ENCODE data around the gene TBC1D12.

DNA sequence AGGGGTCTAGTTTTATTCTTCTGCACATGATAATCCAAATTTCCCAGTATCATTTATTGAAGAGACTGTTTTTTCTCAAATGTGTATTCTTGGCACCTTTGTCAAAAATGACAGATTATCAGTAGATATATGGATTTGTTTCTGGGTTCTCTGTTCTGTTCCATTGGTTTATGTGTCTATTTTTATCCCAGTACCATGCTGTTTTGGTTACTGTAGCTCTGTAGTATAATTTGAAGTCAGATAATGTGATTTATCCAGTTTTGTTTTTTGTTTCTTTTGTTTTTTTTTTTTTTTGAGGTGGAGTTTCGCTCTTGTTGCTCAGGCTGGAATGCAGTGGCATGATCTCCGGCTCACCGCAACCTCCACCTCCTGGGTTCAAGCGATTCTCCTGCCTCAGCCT lies 81.6 kb downstream of the TBC1D12 start:
- TF ChIP-seq, protein P1, sequence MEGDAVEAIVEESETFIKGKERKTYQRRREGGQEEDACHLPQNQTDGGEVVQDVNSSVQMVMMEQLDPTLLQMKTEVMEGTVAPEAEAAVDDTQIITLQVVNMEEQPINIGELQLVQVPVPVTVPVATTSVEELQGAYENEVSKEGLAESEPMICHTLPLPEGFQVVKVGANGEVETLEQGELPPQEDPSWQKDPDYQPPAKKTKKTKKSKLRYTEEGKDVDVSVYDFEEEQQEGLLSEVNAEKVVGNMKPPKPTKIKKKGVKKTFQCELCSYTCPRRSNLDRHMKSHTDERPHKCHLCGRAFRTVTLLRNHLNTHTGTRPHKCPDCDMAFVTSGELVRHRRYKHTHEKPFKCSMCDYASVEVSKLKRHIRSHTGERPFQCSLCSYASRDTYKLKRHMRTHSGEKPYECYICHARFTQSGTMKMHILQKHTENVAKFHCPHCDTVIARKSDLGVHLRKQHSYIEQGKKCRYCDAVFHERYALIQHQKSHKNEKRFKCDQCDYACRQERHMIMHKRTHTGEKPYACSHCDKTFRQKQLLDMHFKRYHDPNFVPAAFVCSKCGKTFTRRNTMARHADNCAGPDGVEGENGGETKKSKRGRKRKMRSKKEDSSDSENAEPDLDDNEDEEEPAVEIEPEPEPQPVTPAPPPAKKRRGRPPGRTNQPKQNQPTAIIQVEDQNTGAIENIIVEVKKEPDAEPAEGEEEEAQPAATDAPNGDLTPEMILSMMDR (IDR thresholded peaks at IDR 0.05; ENCODE audit: insufficient read depth, low read length, poor library complexity, severe bottlenecking): no peak
- TF ChIP-seq EZH2phosphoT487 (conservative IDR thresholded peaks at IDR 0.05; ENCODE audit: low read length): no peak

Data from SU-DHL-6 (cell line).